Kidney (tissue), 14 donors: ENCODE results near the gene GLB1L2. TPM values are rescaled to one million over a fixed set of nuclear protein-coding genes. Genes with fewer than 3 reads are reported as not detected.

Source experiments
- DNase-seq, 5 donors: peaks; one replicate each; pipeline ENCODE4 v3.0.0-alpha.2; 2013 to 2020
- FAIRE-seq: peaks from 2 replicates; lab custom pipeline; 2012; peaks lifted over from hg19 to GRCh38; lab: Jason Lieb, UNC
- H3K27ac ChIP-seq, 2 donors: one replicate each; pipeline ENCODE4 v1.7.0; 2013; ENCODE audit warnings: low read depth in 2 of 2, low read length in 2 of 2, inconsistent platforms in 1 of 2
- H3K27me3 ChIP-seq: one replicate; pipeline ENCODE4 v1.7.1; 2013; ENCODE audit warnings: low read length, inconsistent platforms; ENCODE audit not compliant: control insufficient read depth, insufficient read depth
- H3K36me3 ChIP-seq, 3 donors: one replicate each; pipeline versions ENCODE4 v1.7.0 to v1.7.1; 2013; ENCODE audit warnings: low read length in 3 of 3, control low read depth in 1 of 3, inconsistent platforms in 1 of 3; ENCODE audit not compliant: insufficient read depth in 3 of 3, control insufficient read depth in 2 of 3
- H3K4me1 ChIP-seq, 3 donors: one replicate each; pipeline versions ENCODE4 v1.7.0 to v1.7.1; 2013; ENCODE audit warnings: low read length in 3 of 3, inconsistent platforms in 1 of 3, low read depth in 1 of 3; ENCODE audit not compliant: control insufficient read depth in 2 of 3, insufficient read depth in 2 of 3
- H3K4me3 ChIP-seq, 3 donors: one replicate each; pipeline versions ENCODE4 v1.7.0 to v1.8.1; 2013; ENCODE audit warnings: low read length in 3 of 3, control low read depth in 1 of 3, inconsistent platforms in 1 of 3
- H3K9ac ChIP-seq, 3 donors: one replicate each; pipeline versions ENCODE4 v1.7.0 to v1.7.1; 2013; ENCODE audit warnings: low read length in 3 of 3, control low read depth in 1 of 3, inconsistent platforms in 1 of 3
- H3K9me3 ChIP-seq, 3 donors: one replicate each; pipeline versions ENCODE4 v1.7.0 to v1.7.1; 2013; ENCODE audit warnings: low read length in 3 of 3, control low read depth in 1 of 3, inconsistent platforms in 1 of 3; ENCODE audit not compliant: control insufficient read depth in 2 of 3, insufficient read depth in 1 of 3
- intact Hi-C: fragments of 100-400 bp; cut with DNase I; formaldehyde crosslinking; loops from one replicate; pipeline ENCODE4 v1.11.1; 2022
- polyA plus RNA-seq: library from polyadenylated mRNA; stranded (reverse); fragments of 350-450 nt; fragmentation: Illumina TruSeq; extraction: RNeasy Lipid Tissue Mini Kit (QIAGEN cat#74804); gene quantifications from one replicate; pipeline ENCODE4 v1.2.3, GENCODE V29; 2014; ENCODE audit warnings: low read depth, low replicate concordance; ENCODE audit not compliant: insufficient read depth
- total RNA-seq: library from RNA; stranded (reverse); fragmentation: NEBNext Ultra II Directional; extraction: Animal tissue kit (Norgen Biotek cat#: 25700); gene quantifications from one replicate; pipeline ENCODE4 v1.2.1, GENCODE V29; 2021
- TF ChIP-seq, protein P1 (sequence below): IDR thresholded peaks from 3 replicates; pipeline ENCODE4 v1.5.1; 2012; ENCODE audit warnings: mild to moderate bottlenecking, moderate library complexity, borderline replicate concordance; ENCODE audit not compliant: insufficient read depth; ENCODE audit errors: extremely low read depth
- donor health status: control.
- donor health status: control.
- donor health status: control.
- donor health status: control.
- donor health status: control.
- donor health status: DM: yes; HTN: yes; CAD: no.
- donor health status: Normal renal cell carcinoma (clear cell type).

Gene GLB1L2
- total and polyA plus RNA-seq, 2 donors from 2014 or later: 10.0 to 26.1 TPM

DNA sequence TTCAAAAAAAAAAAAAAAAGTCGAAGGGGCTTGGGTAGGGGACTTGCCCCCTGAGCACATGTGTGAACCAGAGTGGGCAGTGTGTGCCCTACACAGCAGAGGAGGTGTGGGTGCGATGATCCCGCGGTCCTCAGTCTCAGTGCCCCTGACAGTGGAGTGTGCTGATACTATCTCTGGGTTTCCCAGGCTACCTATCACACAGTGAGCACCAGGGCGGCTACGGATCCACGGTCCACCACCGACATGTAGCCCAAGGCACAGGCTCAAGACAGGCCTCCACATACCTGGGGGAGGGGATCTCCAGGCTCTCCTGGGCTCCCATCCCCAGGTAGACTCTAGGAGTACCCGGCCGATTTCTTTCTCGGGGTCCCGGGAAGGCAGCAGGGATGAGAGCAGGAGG, 71.1 kb downstream of the GLB1L2 start:
- Histone ChIP-seq H3K9ac (no peak overlapping the region), H3K27ac (no peak overlapping the region), H3K27me3 (no peaks in the 10 kb centered on the region), H3K4me3 (no peak overlapping the region), H3K4me1 (no peaks in the 10 kb centered on the region), H3K9me3 (no peaks in the 10 kb centered on the region), H3K36me3 (no peaks in the 10 kb centered on the region)
- FAIRE-seq (no peak), DNase-seq (peak in 1 of 5 donors; percentile 68)
- intact Hi-C loops: no loop called here
- TF ChIP-seq, protein P1, sequence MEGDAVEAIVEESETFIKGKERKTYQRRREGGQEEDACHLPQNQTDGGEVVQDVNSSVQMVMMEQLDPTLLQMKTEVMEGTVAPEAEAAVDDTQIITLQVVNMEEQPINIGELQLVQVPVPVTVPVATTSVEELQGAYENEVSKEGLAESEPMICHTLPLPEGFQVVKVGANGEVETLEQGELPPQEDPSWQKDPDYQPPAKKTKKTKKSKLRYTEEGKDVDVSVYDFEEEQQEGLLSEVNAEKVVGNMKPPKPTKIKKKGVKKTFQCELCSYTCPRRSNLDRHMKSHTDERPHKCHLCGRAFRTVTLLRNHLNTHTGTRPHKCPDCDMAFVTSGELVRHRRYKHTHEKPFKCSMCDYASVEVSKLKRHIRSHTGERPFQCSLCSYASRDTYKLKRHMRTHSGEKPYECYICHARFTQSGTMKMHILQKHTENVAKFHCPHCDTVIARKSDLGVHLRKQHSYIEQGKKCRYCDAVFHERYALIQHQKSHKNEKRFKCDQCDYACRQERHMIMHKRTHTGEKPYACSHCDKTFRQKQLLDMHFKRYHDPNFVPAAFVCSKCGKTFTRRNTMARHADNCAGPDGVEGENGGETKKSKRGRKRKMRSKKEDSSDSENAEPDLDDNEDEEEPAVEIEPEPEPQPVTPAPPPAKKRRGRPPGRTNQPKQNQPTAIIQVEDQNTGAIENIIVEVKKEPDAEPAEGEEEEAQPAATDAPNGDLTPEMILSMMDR: no peak

DNA sequence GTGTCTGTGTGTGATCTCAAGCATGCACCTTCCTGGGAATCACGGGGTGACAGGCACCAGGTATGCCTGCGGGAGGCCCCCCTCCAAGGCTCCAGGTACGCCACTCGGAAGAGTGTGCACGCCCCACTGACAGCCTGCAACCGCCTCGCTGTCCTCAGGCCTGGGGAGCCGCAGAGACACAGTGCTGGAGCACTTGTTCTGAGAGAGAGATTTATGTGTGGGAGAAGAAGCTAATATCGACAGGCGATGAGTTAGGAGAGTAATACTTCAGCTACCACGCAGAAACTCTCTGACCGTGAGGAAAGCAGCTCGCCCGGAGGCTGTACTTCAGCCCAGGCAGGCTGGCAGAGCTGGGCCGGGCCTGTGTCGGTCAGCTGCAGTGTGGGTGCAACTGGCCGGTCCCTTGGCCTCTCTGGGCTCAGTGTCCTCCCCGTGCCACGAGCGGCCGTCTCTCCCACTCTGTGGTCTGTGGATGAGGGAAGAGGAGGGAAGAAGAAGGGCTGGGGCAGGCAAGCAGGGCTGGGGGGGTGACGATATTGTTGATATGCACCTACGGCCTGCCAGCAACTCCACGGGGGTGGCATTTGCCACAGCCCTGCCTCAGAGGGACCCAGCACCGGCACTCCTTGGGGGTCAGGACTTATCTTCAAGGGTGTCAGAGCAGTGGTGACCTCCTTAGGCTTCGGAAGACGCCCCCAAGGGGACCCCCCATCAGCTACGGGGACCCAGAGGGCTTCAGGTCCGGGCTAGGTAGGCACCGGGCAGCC, 73.0 kb downstream of the GLB1L2 start:
- no peaks in the 10 kb centered on the region for H3K4me1 ChIP-seq
- H3K4me3 ChIP-seq: no peak overlapping the region
- H3K9ac ChIP-seq: no peak overlapping the region
- intact Hi-C loops: no loop called here
- no peaks in the 10 kb centered on the region for H3K27me3 ChIP-seq
- TF ChIP-seq, protein P1: no peak
- no peaks in the 10 kb centered on the region for H3K36me3 ChIP-seq
- H3K27ac ChIP-seq: no peak overlapping the region
- DNase-seq (peak in 1 of 5 donors; percentile 68), FAIRE-seq (no peak)
- H3K9me3 ChIP-seq: no peaks in the 10 kb centered on the region

DNA sequence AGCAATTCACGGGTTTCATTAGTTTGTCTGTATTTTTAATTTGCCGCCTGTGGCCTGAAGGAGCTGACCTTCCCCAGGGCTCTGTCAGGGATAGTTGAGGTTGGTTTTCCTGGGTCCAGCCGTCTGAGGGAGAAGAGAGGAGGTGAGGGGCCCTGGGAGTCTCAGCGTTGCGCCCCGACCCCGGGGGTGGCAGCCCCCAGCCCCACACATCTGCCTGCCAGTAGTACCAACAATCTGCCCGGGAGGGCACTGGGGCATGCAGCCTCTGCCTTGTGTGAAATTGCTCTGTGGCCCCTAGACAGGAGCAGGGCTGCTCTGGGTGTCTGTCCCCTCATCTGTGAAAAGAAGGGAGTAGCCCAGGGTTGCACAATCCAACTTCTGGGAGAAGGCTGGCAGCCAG, 73.6 kb downstream of the GLB1L2 start:
- H3K4me3 ChIP-seq: no peak overlapping the region
- DNase-seq (no peak), FAIRE-seq (no peak)
- no peaks in the 10 kb centered on the region for H3K4me1 ChIP-seq
- H3K9ac ChIP-seq: no peak overlapping the region
- no peaks in the 10 kb centered on the region for H3K36me3 ChIP-seq
- peaks cover 1% of the 10 kb centered on the region for H3K27me3 ChIP-seq
- H3K9me3 ChIP-seq: no peaks in the 10 kb centered on the region
- H3K27ac ChIP-seq: no peak overlapping the region
- TF ChIP-seq, protein P1: no peak
- intact Hi-C loops: no loop called here

DNA sequence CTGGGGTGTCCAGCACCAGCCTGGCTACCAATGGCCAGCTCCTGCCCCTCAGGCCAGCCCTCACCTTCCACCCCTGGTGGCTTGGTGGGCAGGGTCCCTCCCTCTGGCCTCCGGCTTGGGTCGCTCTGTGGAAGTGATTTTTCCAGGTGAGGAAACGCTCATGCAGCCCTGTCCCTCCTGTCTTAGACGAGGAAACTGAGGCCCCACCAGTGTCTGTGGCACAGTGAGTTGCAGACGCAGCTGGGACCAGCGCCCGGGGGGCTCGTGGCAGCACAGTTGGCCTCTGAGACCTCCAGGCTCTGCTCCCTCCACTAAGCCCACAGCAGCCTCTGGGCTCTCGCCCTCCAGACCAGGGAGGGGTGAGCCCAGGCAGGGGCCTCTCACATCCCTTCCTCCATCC, 74.1 kb downstream of the GLB1L2 start:
- H3K4me3 ChIP-seq: no peak overlapping the region
- intact Hi-C loops: no loop called here
- TF ChIP-seq, protein P1: no peak
- no peaks in the 10 kb centered on the region for H3K9me3 ChIP-seq
- peaks cover 4% of the 10 kb centered on the region for H3K27me3 ChIP-seq
- FAIRE-seq (no peak), DNase-seq (no peak)
- no peaks in the 10 kb centered on the region for H3K36me3 ChIP-seq
- H3K27ac ChIP-seq: no peak overlapping the region
- no peak overlapping the region for H3K9ac ChIP-seq
- no peaks in the 10 kb centered on the region for H3K4me1 ChIP-seq
